Sigmoid colon (tissue), 7 donors: ENCODE data around the gene CD3G. TPM values are rescaled to one million over a fixed set of nuclear protein-coding genes. Genes with fewer than 3 reads are reported as not detected.

Experiments used
- DNase-seq: peaks from one replicate; pipeline ENCODE4 v3.0.0-alpha.2; 2019
- H3K27ac ChIP-seq, 4 donors: fragments of 200-600 bp; sonication (generic); one replicate each; pipeline ENCODE4 v1.5.1; 2016 to 2019; ENCODE audit warnings: mild to moderate bottlenecking in 1 of 4
- H3K27me3 ChIP-seq, 3 donors: fragments of 200-600 bp; sonication (generic); one replicate each; pipeline ENCODE4 v1.5.1; 2019; ENCODE audit warnings: mild to moderate bottlenecking in 1 of 3
- H3K36me3 ChIP-seq, 4 donors: fragments of 200-600 bp; sonication (generic); one replicate each; pipeline ENCODE4 v1.5.1; 2016 to 2019
- H3K4me1 ChIP-seq, 4 donors: fragments of 200-600 bp; sonication (generic); one replicate each; pipeline ENCODE4 v1.5.1; 2017 to 2019
- H3K4me3 ChIP-seq, 4 donors: fragments of 200-600 bp; sonication (generic); one replicate each; pipeline ENCODE4 v1.5.1; 2017 to 2019; ENCODE audit warnings: mild to moderate bottlenecking in 2 of 4, moderate library complexity in 1 of 4
- H3K9me3 ChIP-seq, 4 donors: fragments of 200-600 bp in 3 of 4; sonication (generic) in 3 of 4; one replicate each; pipeline versions ENCODE4 v1.5.1 to v1.6.1; 2013 to 2019
- EP300 ChIP-seq, 4 donors: sonication (generic); formaldehyde crosslinking; IDR thresholded peaks; one replicate each; pipeline ENCODE4 v1.6.1; 2017; ENCODE audit warnings: antibody characterized with exemption in 4 of 4
- POLR2A ChIP-seq, 2 donors: fragments of 450-650 bp; IDR thresholded peaks; one replicate each; pipeline ENCODE4 v1.6.1; 2016; ENCODE audit warnings: antibody characterized with exemption in 2 of 2, mild to moderate bottlenecking in 2 of 2, moderate library complexity in 2 of 2
- POLR2AphosphoS5 ChIP-seq, 4 donors: sonication (generic); formaldehyde crosslinking; IDR thresholded peaks; one replicate each; pipeline ENCODE4 v1.6.1; 2017; ENCODE audit warnings: antibody characterized with exemption in 4 of 4
- WGBS, 2 donors: extraction: QIAGEN DNeasy Blood & Tissue Kit; methylation state at CpG; one replicate each; pipeline ENCODE4 v1.1.7; 2013; 5-methylcytosine and 5-hydroxymethylcytosine counted together
- intact Hi-C: fragments of 100-400 bp; cut with DNase I; formaldehyde crosslinking; loops from one replicate; pipeline ENCODE4 v1.15.1; 2023
- polyA plus RNA-seq, 3 donors: library from polyadenylated mRNA; stranded (reverse); fragments of 200-250 nt; gene quantifications; one replicate each; pipeline ENCODE4 v1.2.3, GENCODE V29; 2013
- total RNA-seq, 4 donors: library from RNA; depleted of rRNA; stranded (reverse); fragments of >200 nt; gene quantifications; one replicate each; pipeline ENCODE4 v1.1.0, GENCODE V29; 2016
- TF ChIP-seq, protein P1 (sequence below), 4 experiments: fragments of 450-650 bp in 3 of 4; fragments of 200-600 bp in 1 of 4; IDR thresholded peaks; one replicate each; pipeline ENCODE4 v1.5.1; 2016 to 2019; ENCODE audit warnings: antibody characterized with exemption in 4 of 4, mild to moderate bottlenecking in 3 of 4, moderate library complexity in 2 of 4
- donor health status: healthy with polysubstance abuse.
- donor health status: Bipolar disorder and iron deficiency.
- donor health status: healthy.

CD3G gene
- total RNA-seq: 1 to 10 TPM in 1 of 4 donors, under 1 TPM in 2, not detected in 1; 0.66 to 3.5 (median 0.71) TPM
- polyA plus RNA-seq: 1 to 10 TPM in 1 of 3 donors, not detected in 2; 7.8 TPM

GRCh38 chr11:118343981-118344515 is at the start of gene CD3G:
Gene CD3G, plus strand, starts transcription at chr11:118344344. Its CDS starts 80 bp downstream, at chr11:118344424.
- Histone ChIP-seq H3K27me3 (peaks cover 0 to 25% (median 0%) of the 10 kb centered on the region in 3 donors), H3K4me3 (no peak within 1 kb of the TSS), H3K9me3 (no peaks in the 10 kb centered on the region), H3K36me3 (no peaks in the 10 kb centered on the region), H3K27ac (no peak within 1 kb of the TSS), H3K4me1 (no peaks in the 10 kb centered on the region)
- no peak for DNase-seq
- intact Hi-C loops: no loop called here
- TF ChIP-seq EP300 (IDR thresholded peaks at IDR 0.05): no peak
- TF ChIP-seq POLR2A (IDR thresholded peaks at IDR 0.05): no peak
- TF ChIP-seq, protein P1, sequence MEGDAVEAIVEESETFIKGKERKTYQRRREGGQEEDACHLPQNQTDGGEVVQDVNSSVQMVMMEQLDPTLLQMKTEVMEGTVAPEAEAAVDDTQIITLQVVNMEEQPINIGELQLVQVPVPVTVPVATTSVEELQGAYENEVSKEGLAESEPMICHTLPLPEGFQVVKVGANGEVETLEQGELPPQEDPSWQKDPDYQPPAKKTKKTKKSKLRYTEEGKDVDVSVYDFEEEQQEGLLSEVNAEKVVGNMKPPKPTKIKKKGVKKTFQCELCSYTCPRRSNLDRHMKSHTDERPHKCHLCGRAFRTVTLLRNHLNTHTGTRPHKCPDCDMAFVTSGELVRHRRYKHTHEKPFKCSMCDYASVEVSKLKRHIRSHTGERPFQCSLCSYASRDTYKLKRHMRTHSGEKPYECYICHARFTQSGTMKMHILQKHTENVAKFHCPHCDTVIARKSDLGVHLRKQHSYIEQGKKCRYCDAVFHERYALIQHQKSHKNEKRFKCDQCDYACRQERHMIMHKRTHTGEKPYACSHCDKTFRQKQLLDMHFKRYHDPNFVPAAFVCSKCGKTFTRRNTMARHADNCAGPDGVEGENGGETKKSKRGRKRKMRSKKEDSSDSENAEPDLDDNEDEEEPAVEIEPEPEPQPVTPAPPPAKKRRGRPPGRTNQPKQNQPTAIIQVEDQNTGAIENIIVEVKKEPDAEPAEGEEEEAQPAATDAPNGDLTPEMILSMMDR (IDR thresholded peaks at IDR 0.05): no peak
- no peak for TF ChIP-seq POLR2AphosphoS5 (IDR thresholded peaks at IDR 0.05)
- 71 to 80% methylated on average over 6 of the region's 6 CpGs for WGBS, 2 donors

GRCh38 chr11:118295199-118295598 is 48.9 kb upstream of the CD3G start:
- intact Hi-C loops: no loop called here

GRCh38 chr11:118295815-118296454 is 48.2 kb upstream of the CD3G start:
- no peak overlapping the region for H3K27ac ChIP-seq
- H3K4me3 ChIP-seq: no peak overlapping the region

More at GRCh38 chr11:118295199-118295598, 48.9 kb upstream of the CD3G start:
- H3K9me3 ChIP-seq: no peaks in the 10 kb centered on the region
- no peaks in the 10 kb centered on the region for H3K36me3 ChIP-seq
- DNase-seq: no peak
- WGBS, 2 donors: 68 to 81% methylated on average over 5 of the region's 5 CpGs
- TF ChIP-seq POLR2A (IDR thresholded peaks at IDR 0.05) (no peak), POLR2AphosphoS5 (IDR thresholded peaks at IDR 0.05) (no peak), EP300 (IDR thresholded peaks at IDR 0.05) (no peak)
- TF ChIP-seq, protein P1 (IDR thresholded peaks at IDR 0.05): no peak
- H3K27me3 ChIP-seq: no peaks in the 10 kb centered on the region
- peaks cover 0 to 7% (median 0%) of the 10 kb centered on the region in 4 donors for H3K4me1 ChIP-seq
- H3K27ac ChIP-seq: no peak overlapping the region
- no peak overlapping the region for H3K4me3 ChIP-seq

GRCh38 chr11:118301600-118302195 is 42.4 kb upstream of the CD3G start:
- no peak for TF ChIP-seq POLR2AphosphoS5 (IDR thresholded peaks at IDR 0.05)
- TF ChIP-seq, protein P1 (IDR thresholded peaks at IDR 0.05): no peak
- TF ChIP-seq POLR2A (IDR thresholded peaks at IDR 0.05): no peak
- TF ChIP-seq EP300 (IDR thresholded peaks at IDR 0.05): no peak
- Histone ChIP-seq H3K4me1 (peaks cover 0 to 7% (median 0%) of the 10 kb centered on the region in 4 donors), H3K9me3 (no peaks in the 10 kb centered on the region), H3K27ac (no peak overlapping the region), H3K4me3 (no peak overlapping the region), H3K36me3 (no peaks in the 10 kb centered on the region), H3K27me3 (peaks cover 0 to 14% (median 0%) of the 10 kb centered on the region in 3 donors)
- 72 to 83% methylated on average over 8 of the region's 8 CpGs for WGBS, 2 donors
- intact Hi-C loops: no loop called here
- no peak for DNase-seq

More at GRCh38 chr11:118295815-118296454, 48.2 kb upstream of the CD3G start:
- no peaks in the 10 kb centered on the region for H3K9me3 ChIP-seq
- no peaks in the 10 kb centered on the region for H3K36me3 ChIP-seq
- H3K4me1 ChIP-seq: peaks cover 0 to 7% (median 0%) of the 10 kb centered on the region in 4 donors
- WGBS, 2 donors: 50 to 59% methylated on average over 3 of the region's 3 CpGs
- TF ChIP-seq POLR2AphosphoS5 (IDR thresholded peaks at IDR 0.05): no peak
- TF ChIP-seq EP300 (IDR thresholded peaks at IDR 0.05): no peak
- no peak for TF ChIP-seq POLR2A (IDR thresholded peaks at IDR 0.05)
- intact Hi-C loops: no loop called here
- no peak for DNase-seq
- H3K27me3 ChIP-seq: no peaks in the 10 kb centered on the region

DNA sequence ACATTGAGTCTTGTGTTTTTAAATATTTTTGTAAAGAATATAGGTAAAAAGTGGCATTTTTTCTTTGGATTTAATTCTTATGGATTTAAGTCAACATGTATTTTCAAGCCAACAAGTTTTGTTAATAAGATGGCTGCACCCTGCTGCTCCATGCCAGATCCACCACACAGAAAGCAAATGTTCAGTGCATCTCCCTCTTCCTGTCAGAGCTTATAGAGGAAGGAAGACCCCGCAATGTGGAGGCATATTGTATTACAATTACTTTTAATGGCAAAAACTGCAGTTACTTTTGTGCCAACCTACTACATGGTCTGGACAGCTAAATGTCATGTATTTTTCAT is 39.9 kb upstream of the CD3G start:
- 69 to 94% methylated on average over 1 of the region's 1 CpG for WGBS, 2 donors
- H3K27ac ChIP-seq: no peak overlapping the region

More for the DNA sequence above, 39.9 kb upstream of the CD3G start:
- no peaks in the 10 kb centered on the region for H3K36me3 ChIP-seq
- H3K27me3 ChIP-seq: peaks cover 0 to 14% (median 0%) of the 10 kb centered on the region in 3 donors
- TF ChIP-seq, protein P1 (IDR thresholded peaks at IDR 0.05): no peak
- TF ChIP-seq POLR2AphosphoS5 (IDR thresholded peaks at IDR 0.05) (no peak), EP300 (IDR thresholded peaks at IDR 0.05) (no peak), POLR2A (IDR thresholded peaks at IDR 0.05) (no peak)
- no peaks in the 10 kb centered on the region for H3K4me1 ChIP-seq
- no peaks in the 10 kb centered on the region for H3K9me3 ChIP-seq
- no peak for DNase-seq
- intact Hi-C loops: no loop called here
- no peak overlapping the region for H3K4me3 ChIP-seq
